GM18505 (cell line): ENCODE data around the gene PTPN2.
"Not testable (repeated sequence)": the region's sequence is repeated elsewhere in the genome, so short reads cannot be mapped to it uniquely, and the experiment has no call there.

Source experiments
- ATAC-seq: cut with Tn5 transposase; IDR thresholded peaks from one replicate; pipeline ENCODE4 v1.9.1; 2021; ENCODE audit not compliant: unreplicated experiment
- POLR2A ChIP-seq: IDR thresholded peaks from 4 replicates; pipeline ENCODE4 v1.6.1; 2011; ENCODE audit warnings: borderline replicate concordance; ENCODE audit not compliant: insufficient read depth, insufficient read length; ENCODE audit errors: extremely low read depth

Gene PTPN2

GRCh38 chr18:12907258-12907925 is 23.4 kb upstream of the PTPN2 start:
- TF ChIP-seq POLR2A = no peak
- no peak for ATAC-seq

GRCh38 chr18:12906773-12907172 is 22.7 kb upstream of the PTPN2 start:
- ATAC-seq = no peak
- TF ChIP-seq POLR2A = no peak

GRCh38 chr18:12906119-12906518 is 22.1 kb upstream of the PTPN2 start:
- TF ChIP-seq POLR2A = no peak

GRCh38 chr18:12904012-12904516 is 20.0 kb upstream of the PTPN2 start:
- no peak for TF ChIP-seq POLR2A
- no peak for ATAC-seq

More at GRCh38 chr18:12906119-12906518, 22.1 kb upstream of the PTPN2 start:
- no peak for ATAC-seq

GRCh38 chr18:12901208-12901607 is 17.2 kb upstream of the PTPN2 start:
- not testable (repeated sequence) for ATAC-seq

GRCh38 chr18:12896784-12897333 is 12.8 kb upstream of the PTPN2 start:
- ATAC-seq = not testable (repeated sequence)

GRCh38 chr18:12895626-12896025 is 11.6 kb upstream of the PTPN2 start:
- no peak for TF ChIP-seq POLR2A
- ATAC-seq = no peak

GRCh38 chr18:12895014-12895413 is 11.0 kb upstream of the PTPN2 start:
- TF ChIP-seq POLR2A = no peak
- no peak for ATAC-seq

- ATAC-seq = no peak
- TF ChIP-seq POLR2A = no peak
Observed at GRCh38 chr18:12891561-12891960, 7.5 kb upstream of the PTPN2 start.

GRCh38 chr18:12890964-12891363 is 6.9 kb upstream of the PTPN2 start:
- no peak for ATAC-seq
- no peak for TF ChIP-seq POLR2A

- no peak for TF ChIP-seq POLR2A
- no peak for ATAC-seq
Observed at GRCh38 chr18:12886498-12887126, 2.6 kb upstream of the PTPN2 start.

- TF ChIP-seq POLR2A = no peak
- ATAC-seq = no peak
Observed at GRCh38 chr18:12885500-12885899, 1.5 kb upstream of the PTPN2 start.

GRCh38 chr18:12884406-12885323 is 628 bp upstream of the PTPN2 start:
- no peak for TF ChIP-seq POLR2A
- no peak for ATAC-seq
